GM18511 (cell line): ENCODE data around the gene PLEKHG1.

Experiments used
- ATAC-seq: cut with Tn5 transposase; IDR thresholded peaks from one replicate; pipeline ENCODE4 v1.9.1; 2021; ENCODE audit warnings: mild to moderate bottlenecking, moderate library complexity; ENCODE audit not compliant: unreplicated experiment

PLEKHG1 gene

GRCh38 chr6:150599199-150600009, at the start of gene PLEKHG1:
PLEKHG1 (plus strand) TSS chr6:150599885; CDS start chr6:150733682, 133,797 bp downstream.
- ATAC-seq = peak; percentile 82

- no peak for ATAC-seq
Measured at GRCh38 chr6:150550244-150550643, 49.4 kb upstream of the PLEKHG1 start.

GRCh38 chr6:150557043-150557599, 42.6 kb upstream of the PLEKHG1 start:
- ATAC-seq = no peak

GRCh38 chr6:150560004-150560883, 39.4 kb upstream of the PLEKHG1 start:
- no peak for ATAC-seq

- ATAC-seq = no peak
Measured at GRCh38 chr6:150560884-150561219, 38.8 kb upstream of the PLEKHG1 start.

GRCh38 chr6:150565945-150566344, 33.7 kb upstream of the PLEKHG1 start:
- no peak for ATAC-seq

- no peak for ATAC-seq
Measured at GRCh38 chr6:150566486-150566885, 33.2 kb upstream of the PLEKHG1 start.

- no peak for ATAC-seq
Measured at GRCh38 chr6:150567380-150567779, 32.3 kb upstream of the PLEKHG1 start.

- ATAC-seq = no peak
Measured at GRCh38 chr6:150567823-150568383, 31.8 kb upstream of the PLEKHG1 start.

- no peak for ATAC-seq
Measured at GRCh38 chr6:150568560-150568959, 31.1 kb upstream of the PLEKHG1 start.

- no peak for ATAC-seq
Measured at GRCh38 chr6:150569161-150569560, 30.5 kb upstream of the PLEKHG1 start.

GRCh38 chr6:150573041-150573681, 26.5 kb upstream of the PLEKHG1 start:
- ATAC-seq = no peak

- no peak for ATAC-seq
Measured at GRCh38 chr6:150575836-150576235, 23.8 kb upstream of the PLEKHG1 start.

- no peak for ATAC-seq
Measured at GRCh38 chr6:150576651-150577226, 22.9 kb upstream of the PLEKHG1 start.

- ATAC-seq = no peak
Measured at GRCh38 chr6:150579611-150580010, 20.1 kb upstream of the PLEKHG1 start.

- ATAC-seq = no peak
Measured at GRCh38 chr6:150580489-150580888, 19.2 kb upstream of the PLEKHG1 start.

- no peak for ATAC-seq
Measured at GRCh38 chr6:150584065-150584464, 15.6 kb upstream of the PLEKHG1 start.

GRCh38 chr6:150584596-150584995, 15.1 kb upstream of the PLEKHG1 start:
- ATAC-seq = no peak

- ATAC-seq = no peak
Measured at GRCh38 chr6:150586850-150587359, 12.8 kb upstream of the PLEKHG1 start.

- no peak for ATAC-seq
Measured at GRCh38 chr6:150587637-150588036, 12.0 kb upstream of the PLEKHG1 start.
